Ishikawa (cell line): ENCODE measurements around the gene RASGRP1.

Experiments used
- FOXM1 ChIP-seq: IDR thresholded peaks from 2 replicates; pipeline ENCODE4 v1.6.1; 2012; ENCODE audit warnings: low read depth, borderline replicate concordance
- MAX ChIP-seq: IDR thresholded peaks from 2 replicates; pipeline ENCODE4 v1.6.1; 2012
- NFIC ChIP-seq: IDR thresholded peaks from 2 replicates; pipeline ENCODE4 v1.6.1; 2012
- RAD21 ChIP-seq: IDR thresholded peaks from 2 replicates; pipeline ENCODE4 v1.6.1; 2012; ENCODE audit warnings: low read depth
- USF1 ChIP-seq: IDR thresholded peaks from 2 replicates; pipeline ENCODE4 v1.6.1; 2012

GRCh38 chr15:38477637-38478036 lies 87.0 kb downstream of the RASGRP1 start:
- TF ChIP-seq RAD21 (no peak), NFIC (no peak), MAX (no peak), FOXM1 (no peak), USF1 (no peak)
